Colonic mucosa (tissue), 4 donors: Measurements from ENCODE around the gene MXI1. TPM values are rescaled to one million over a fixed set of nuclear protein-coding genes. Genes with fewer than 3 reads are reported as not detected.
A peak's percentile ranks its signal among the peaks of the same experiment; 100 is the strongest.

ENCODE experiments used
- DNase-seq: peaks from one replicate; pipeline ENCODE4 v3.0.0-alpha.2; 2020
- H3K27ac ChIP-seq: fragments of 200-600 bp; one replicate; pipeline ENCODE4 v1.8.0; 2021
- H3K27me3 ChIP-seq: fragments of 200-600 bp; one replicate; pipeline ENCODE4 v1.8.0; 2021
- H3K36me3 ChIP-seq: fragments of 200-600 bp; one replicate; pipeline ENCODE4 v1.8.0; 2021
- H3K4me1 ChIP-seq: fragments of 200-600 bp; one replicate; pipeline ENCODE4 v1.8.0; 2021; ENCODE audit warnings: mild to moderate bottlenecking
- H3K4me3 ChIP-seq: fragments of 200-600 bp; one replicate; pipeline ENCODE4 v1.8.0; 2021
- H3K9ac ChIP-seq, 2 donors: one replicate each; pipeline ENCODE4 v1.7.0; 2013; ENCODE audit warnings: control low read depth in 2 of 2, low read depth in 2 of 2, low read length in 2 of 2
- H3K9me3 ChIP-seq: fragments of 200-600 bp; one replicate; pipeline ENCODE4 v1.8.0; 2021
- CTCF ChIP-seq: fragments of 200-600 bp; IDR thresholded peaks from one replicate; pipeline ENCODE4 v1.8.0; 2022; ENCODE audit warnings: antibody characterized with exemption, mild to moderate bottlenecking
- intact Hi-C: fragments of 100-400 bp; cut with DNase I; formaldehyde crosslinking; loops from one replicate; pipeline ENCODE4 v1.14.1; 2022
- total RNA-seq, 2 donors: library from RNA; stranded (reverse); fragmentation: NEBNext Ultra II Directional in 1 of 2; extraction: Animal tissue kit (Norgen Biotek cat#: 25700) in 1 of 2; gene quantifications; one replicate each; pipeline ENCODE4 v1.2.1, GENCODE V29; 2021
- donor health status: healthy.
- donor health status: DM: no; HTN: no; CAD: no.
- donor health status: DM: no; HTN: no; CAD: no.

MXI1 gene
- total RNA-seq, 2 donors from 2014 or later: 58.0 to 304 TPM

- intact Hi-C loops: no loop called here
- DNase-seq: no peak
- no peaks in the 10 kb centered on the region for H3K27me3 ChIP-seq
- TF ChIP-seq CTCF: no peak
- H3K9ac ChIP-seq: no peak overlapping the region
- no peaks in the 10 kb centered on the region for H3K4me1 ChIP-seq
- peaks cover 19% of the 10 kb centered on the region for H3K36me3 ChIP-seq
- no peak overlapping the region for H3K4me3 ChIP-seq
- H3K9me3 ChIP-seq: no peaks in the 10 kb centered on the region
- no peak overlapping the region for H3K27ac ChIP-seq
Measured at GRCh38 chr10:110296966-110297365, 89.6 kb downstream of the MXI1 start.

GRCh38 chr10:110300486-110300986 lies 93.1 kb downstream of the MXI1 start:
- H3K36me3 ChIP-seq: peaks cover 14% of the 10 kb centered on the region
- H3K4me1 ChIP-seq: peaks cover 5% of the 10 kb centered on the region
- H3K9me3 ChIP-seq: no peaks in the 10 kb centered on the region
- no peak for TF ChIP-seq CTCF
- intact Hi-C loops: no loop called here
- no peak overlapping the region for H3K4me3 ChIP-seq
- H3K9ac ChIP-seq: no peak overlapping the region
- H3K27ac ChIP-seq: no peak overlapping the region
- no peaks in the 10 kb centered on the region for H3K27me3 ChIP-seq
- no peak for DNase-seq

- intact Hi-C loops: no loop called here
- no peak for DNase-seq
- Histone ChIP-seq H3K4me1 (peaks cover 5% of the 10 kb centered on the region), H3K9me3 (no peaks in the 10 kb centered on the region), H3K9ac (peak overlapping the region; percentile 37 to 93), H3K36me3 (no peaks in the 10 kb centered on the region), H3K27ac (no peak overlapping the region), H3K27me3 (no peaks in the 10 kb centered on the region), H3K4me3 (peak overlapping the region; percentile 84)
- TF ChIP-seq CTCF: no peak
Measured at GRCh38 chr10:110303681-110304080, 96.3 kb downstream of the MXI1 start.

- Histone ChIP-seq H3K9ac (peak overlapping the region; percentile 93 to 95), H3K9me3 (no peaks in the 10 kb centered on the region), H3K27me3 (no peaks in the 10 kb centered on the region), H3K27ac (peak overlapping the region; percentile 76), H3K4me1 (peaks cover 5% of the 10 kb centered on the region), H3K4me3 (peak overlapping the region; percentile 84), H3K36me3 (no peaks in the 10 kb centered on the region)
- no peak for TF ChIP-seq CTCF
- DNase-seq: peak; percentile 39
- intact Hi-C loops: no loop called here
Measured at GRCh38 chr10:110304394-110304779, 97.0 kb downstream of the MXI1 start.

- H3K9ac ChIP-seq: peak within 1 kb of the TSS; percentile 93 to 95
- DNase-seq: peak; percentile 99
- H3K9me3 ChIP-seq: no peaks in the 10 kb centered on the region
- peak within 1 kb of the TSS; percentile 76 for H3K27ac ChIP-seq
- intact Hi-C loops: no loop called here
- H3K36me3 ChIP-seq: no peaks in the 10 kb centered on the region
- H3K27me3 ChIP-seq: no peaks in the 10 kb centered on the region
- no peak for TF ChIP-seq CTCF
- H3K4me3 ChIP-seq: peak within 1 kb of the TSS; percentile 84
- H3K4me1 ChIP-seq: peaks cover 5% of the 10 kb centered on the region
Measured at GRCh38 chr10:110304780-110305421, 97.5 kb downstream of the MXI1 start, which contains the start of gene SMNDC1. Gene SMNDC1 (minus strand): TSS chr10:110304920. CDS start chr10:110303587, 1,333 bp downstream.
